Central memory CD4-positive, alpha-beta T cell (primary cell): Measurements from ENCODE around the gene KRT86.
"Not testable (repeated sequence)": the region's sequence is repeated elsewhere in the genome, so short reads cannot be mapped to it uniquely, and the experiment has no call there.

Experiments
- DNase-seq: peaks from one replicate; pipeline ENCODE4 v3.0.0; 2022

Gene KRT86

DNA sequence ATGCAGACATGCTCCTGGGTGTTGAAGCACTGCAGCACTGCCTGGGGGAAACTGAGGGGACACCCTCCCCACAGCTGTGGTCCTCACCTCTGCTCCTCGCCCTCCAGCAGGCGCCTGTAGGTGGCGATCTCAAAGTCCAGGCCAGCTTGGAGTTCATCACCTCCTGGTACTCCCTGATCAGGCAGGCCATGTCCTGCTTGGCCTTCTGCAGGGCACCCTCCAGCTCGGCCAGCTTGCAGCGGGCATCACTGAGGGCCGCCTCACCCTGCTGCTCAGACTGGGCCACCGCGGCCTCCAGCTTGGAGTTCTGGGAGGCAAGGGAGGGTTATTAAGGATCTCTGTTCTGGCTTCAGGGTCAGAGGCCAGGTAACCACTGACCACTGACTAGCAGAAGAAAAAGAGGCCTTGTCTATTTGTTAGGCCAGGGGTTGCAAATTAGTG is 22.2 kb upstream of the KRT86 start:
- not testable (repeated sequence) for DNase-seq

DNA sequence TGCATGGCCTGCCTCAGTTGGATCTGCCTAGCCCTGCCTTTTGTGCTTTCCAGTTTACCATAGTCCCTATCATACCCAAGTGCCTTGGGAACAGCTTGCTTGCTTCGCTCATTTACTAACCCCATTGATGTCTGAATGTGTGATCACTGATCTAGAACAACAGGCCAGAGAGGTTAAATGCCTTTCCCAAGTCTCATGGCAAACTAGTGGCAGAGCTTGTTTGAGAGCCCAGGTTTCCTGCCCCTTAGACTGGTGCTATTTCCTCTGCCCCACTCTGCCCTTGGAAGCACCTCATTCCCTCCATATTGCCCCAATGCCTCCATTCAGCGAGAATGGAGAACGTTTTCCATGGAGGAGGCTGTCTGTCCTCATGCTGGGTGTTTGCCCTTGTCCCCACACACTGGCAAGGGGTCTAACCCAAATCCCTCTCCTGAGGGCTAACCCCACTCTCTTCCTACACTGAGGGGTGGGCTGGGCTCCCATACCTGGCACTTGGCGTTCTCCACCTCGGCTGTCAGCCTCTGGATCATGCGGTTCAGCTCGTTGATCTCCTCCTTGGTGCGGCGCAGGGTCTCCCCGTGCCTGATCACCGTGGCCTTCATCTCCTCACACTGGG is 21.6 kb upstream of the KRT86 start:
- DNase-seq, result no peak

DNA sequence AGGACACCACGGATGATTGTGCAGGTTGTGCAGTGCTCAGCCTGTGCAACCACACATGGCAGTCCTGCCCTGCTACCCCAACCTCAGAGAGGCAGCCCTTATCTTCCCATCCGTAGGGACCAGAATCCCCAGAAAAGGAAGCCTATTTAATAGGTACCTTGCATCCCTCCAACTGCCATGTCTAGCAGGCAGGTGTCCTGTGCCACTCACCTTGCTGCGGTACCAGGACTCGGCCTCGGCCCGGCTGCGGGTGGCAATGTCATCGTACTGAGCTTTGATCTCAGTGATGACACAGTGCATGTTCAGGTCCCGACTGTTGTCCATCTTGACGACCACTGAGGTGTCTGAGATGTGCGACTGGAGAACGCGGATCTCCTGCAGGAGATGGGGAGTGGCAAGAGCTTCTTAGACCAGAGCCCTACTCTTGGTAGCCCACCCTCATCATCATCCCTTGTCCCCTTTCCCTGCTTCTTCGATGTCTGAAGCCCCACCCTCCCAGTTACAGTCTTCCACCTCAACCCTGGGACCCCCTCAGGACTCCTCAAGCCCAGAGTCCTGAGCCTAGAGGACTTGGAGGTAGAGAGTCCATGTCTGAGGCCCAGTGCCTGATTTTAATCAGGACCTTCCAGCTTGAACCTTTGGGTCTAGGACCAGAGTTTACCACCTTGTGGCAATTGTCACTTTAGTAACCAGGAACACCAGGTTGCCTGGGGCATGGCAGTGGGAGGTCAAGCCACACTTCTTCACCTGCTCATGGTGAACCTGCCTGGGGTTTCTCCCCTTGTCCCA is 20.9 kb upstream of the KRT86 start:
- DNase-seq, result no peak

DNA sequence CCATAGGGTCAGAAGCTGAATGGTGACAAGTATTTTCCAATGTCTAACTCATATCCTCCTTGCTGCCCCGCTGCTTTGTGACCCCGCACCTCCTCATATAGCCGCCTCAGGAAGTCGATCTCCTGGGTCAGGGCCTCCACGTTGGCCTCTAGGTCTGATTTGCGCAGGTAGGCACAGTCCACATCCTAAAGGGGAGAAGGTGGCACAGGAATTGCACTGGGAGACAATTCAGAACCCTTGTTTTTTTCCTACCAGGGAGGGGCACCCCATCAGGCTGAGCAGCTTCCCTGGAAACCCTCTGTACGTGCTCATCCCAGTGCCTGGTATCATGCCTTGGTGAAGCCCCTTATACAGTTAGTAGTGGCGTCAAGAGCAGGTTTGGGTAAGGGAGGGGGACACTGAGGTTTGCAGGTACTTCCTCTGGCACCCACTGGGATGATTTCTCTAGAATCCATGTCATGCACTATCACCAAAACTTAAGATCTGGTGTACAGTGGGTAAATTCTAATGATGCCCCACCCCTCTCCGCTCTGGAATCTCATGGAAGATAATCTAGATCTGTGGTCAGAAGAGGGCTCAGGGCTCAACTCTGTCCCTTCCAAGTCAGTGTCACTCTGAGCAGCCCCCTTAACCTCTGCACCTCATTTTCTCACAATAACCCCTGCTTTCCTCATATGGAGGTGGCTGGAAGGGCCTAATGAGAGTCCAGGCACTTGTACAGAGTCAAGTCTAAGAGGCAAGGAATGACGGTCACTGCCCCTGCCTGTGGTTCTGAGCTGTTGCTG is 20.1 kb upstream of the KRT86 start:
- DNase-seq, result no peak

DNA sequence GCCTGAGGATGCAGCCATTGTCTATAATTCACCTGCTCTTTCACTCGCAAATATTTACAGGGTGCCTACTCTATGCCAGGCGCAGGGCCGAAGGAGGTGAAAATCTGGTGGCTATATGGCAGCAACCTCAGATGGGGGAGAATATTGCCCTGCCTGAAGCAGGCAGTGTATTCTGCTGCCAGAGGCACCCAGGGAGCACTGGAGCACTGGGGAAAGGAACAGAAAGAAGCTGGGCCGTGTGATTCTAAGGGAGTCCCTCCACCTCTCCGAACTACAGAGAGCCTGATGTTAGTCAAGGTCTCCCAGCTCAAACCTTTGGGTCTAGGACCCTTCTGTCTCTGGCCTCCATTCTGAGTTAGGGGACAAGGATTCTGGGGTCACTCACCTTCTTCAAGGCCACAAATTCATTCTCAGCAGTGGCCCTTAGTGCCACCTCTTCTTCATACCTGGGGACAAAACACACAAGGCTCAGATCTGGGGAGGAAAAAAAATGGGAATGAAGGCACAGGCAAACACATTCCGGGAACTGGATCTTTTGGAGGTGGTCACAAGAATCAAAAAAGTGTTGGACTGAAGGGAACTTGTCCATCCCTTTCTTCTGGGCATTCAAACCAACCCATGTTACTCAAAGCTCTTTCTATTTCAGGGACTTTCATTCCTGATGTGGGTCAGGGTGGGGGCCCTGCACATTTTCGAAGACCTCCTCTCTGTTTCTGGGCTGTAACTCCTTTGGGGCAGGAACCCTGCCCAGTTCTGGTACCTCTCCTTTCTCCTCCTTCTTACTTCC is 19.3 kb upstream of the KRT86 start:
- no peak for DNase-seq

DNA sequence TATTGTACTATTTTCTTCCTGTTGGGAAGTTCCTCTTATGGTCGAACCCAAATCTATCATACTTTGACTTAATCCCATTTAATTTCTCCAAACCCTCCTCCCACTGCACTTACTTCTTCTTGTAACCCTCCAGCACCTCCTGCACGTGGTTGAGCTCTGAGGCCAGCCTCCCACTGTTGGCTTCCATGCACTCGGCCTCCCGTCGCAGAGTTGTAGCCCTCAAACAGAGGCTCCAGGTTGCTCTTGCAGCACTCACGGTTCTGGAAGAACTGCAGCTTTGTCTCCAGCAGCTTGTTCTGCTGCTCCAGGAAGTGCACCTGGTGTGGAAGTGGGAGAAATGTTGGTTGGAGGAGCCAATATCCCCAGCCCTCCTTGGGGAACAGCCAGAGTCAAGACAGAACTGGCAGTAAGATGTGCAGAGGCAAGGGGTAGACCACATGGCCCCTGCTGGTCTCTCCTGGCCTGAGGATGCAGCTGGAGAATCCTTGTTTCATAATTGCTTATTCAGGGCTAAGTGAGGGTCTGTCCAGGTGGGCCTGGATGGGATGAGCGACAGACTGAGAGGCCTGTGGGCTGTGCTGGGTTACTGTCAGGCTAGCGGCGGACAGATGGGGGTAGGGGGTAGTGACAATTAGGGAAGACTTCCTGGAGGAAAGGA is 18.4 kb upstream of the KRT86 start:
- DNase-seq, result no peak

DNA sequence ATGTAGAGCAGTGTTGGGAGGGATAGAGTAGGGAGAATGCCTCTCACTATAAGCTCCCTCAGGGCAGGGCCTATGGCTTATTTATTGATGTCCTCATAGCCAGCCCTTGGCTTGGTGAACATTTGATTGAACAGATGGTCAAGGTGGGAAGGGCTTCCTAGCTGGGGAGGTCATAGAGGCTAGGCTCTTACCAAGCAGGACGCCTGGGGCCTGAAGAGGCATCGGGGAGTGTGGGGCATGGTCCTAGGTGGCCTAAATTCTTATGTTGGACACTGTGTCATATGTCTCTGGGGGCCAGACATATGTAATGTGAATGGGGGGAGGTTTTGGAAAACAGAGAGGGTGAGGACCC is 17.9 kb upstream of the KRT86 start:
- no peak for DNase-seq

DNA sequence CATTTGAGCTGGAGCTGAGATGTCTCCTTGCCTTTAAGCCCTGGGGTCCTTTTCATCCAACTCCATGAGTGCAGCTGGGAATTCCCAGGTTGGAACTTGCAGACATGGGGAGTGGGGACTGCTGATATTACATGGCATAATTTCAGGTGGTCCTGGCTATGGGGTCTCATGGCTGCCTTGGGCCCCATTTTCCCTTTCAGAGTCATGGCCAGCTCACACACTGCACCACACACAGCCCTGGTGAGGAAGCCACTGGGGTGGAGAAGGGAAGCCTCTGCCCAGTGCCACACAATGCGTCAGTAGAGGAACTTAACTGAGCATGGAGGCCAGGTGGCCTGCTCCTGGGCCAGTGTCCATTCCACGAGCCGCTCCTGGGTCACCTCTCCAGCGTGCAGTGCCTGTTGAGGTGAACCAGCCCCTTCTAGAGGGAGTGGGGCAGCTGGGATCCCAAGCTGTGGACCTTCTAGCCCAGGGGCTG is 17.3 kb upstream of the KRT86 start:
- DNase-seq, result no peak

DNA sequence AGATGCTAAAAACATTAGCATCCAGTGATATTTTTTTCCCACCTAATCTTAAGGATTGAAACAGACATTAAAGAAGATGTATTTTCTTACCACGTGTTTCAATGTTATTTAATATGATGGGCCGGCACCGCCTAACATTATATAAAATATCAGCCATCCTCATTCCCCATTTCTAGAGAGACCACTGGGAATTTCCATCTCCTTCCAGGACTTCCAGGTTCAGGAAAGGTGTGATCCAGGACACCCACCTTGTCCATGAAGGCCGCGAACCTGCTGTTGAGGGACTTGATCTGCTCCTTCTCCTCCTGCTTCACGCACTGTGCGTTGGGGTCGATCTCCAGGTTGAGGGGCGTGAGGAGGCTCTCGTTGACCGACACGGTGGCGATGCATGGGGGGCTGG is 16.5 kb upstream of the KRT86 start:
- DNase-seq, result not testable (repeated sequence)

DNA sequence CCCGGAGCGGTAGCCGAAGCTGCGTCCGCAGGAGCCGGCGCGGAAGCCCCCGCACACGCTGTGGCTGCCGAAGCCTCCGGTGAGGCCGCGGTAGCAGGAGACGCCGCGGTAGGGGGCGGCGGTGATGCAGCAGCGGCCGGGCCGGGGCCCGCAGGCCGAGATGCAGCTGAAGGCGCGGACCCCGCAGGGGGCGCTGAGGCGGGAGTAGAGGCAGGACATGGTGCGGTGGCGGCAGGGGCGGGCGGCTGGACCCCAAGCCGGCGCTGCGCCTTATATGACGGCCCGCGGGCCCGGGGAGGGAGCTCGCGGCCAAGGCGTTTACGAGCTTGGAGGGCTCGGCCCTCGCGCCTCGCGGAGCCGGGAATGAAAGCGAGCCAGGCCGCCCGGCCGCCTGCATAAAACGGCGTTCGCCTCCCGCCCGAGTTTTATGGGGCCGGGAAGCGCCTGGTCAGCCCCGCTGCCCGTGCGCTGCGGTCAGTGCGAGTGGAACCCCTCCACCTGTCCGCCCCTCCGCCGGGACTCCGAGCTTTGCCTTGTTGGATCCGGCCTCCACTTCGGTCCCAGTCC is 16.0 kb upstream of the KRT86 start:
- DNase-seq, result no peak

DNA sequence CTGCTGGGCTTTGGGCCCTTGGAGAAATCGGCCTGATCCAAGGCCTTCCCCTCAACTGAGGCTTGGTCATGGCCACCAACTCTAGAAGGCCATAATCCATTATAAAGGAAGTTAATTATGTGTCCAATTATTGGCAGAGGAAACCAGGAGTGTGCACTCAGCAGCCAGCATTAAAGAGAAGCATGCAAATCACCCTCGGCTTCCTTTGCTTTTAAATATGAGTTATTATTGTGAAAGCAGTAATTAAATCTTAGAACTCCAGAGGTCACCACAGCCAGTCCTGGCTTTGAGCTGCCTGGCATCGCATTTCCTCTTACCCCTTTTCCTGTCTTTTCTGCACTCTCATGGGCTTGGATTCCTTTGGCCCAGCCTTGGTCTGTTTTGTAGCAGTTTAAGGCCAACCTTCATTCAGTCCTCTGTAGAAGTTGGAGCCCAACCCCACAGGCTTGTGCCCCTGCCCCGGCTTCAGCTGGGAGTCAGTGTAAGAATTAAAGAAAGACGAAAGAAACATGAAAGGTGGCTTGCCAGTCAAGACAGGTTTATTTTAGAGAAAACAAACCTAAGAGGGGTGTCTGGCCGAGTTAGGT is 14.7 kb upstream of the KRT86 start:
- DNase-seq, result no peak

DNA sequence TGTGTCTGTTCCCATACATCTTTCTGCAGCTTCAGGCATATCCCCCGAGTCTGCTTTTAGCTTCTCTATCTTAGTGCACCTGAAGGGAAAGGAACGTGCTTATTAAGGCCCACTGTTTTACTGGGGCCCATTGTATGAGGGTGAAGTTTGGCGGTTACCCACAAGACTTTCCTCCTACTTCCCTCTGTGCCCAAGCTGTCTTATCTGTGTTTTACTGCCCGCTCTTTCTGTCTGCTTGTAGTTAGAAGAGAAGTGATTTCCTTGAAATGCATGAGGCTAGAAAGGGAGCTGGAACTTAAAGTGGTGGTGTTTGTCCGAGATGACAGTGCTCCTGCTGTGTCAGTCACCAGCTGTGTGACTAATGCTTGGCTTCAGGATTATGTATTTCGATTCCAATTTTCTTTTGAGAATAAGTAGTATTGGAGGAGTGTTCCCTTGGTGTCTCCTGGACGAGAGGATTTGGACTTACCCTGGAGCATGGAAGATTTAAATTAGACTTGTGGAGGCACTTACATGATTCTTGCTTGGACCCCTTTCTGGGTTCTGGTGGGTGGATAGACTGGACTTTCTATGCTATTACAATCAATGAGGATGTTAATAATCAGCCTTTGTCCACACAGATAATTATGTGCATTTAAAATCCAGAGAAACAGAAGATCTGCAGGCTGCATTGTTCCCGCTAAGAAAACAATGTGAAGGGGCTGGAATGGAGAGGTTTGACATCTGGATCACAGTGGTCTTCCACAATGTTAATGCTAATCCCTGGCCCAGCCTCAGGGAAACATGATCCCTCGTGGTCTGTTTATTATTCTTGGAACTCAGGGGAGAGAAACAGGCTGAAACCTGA is 13.9 kb upstream of the KRT86 start:
- DNase-seq, result no peak

DNA sequence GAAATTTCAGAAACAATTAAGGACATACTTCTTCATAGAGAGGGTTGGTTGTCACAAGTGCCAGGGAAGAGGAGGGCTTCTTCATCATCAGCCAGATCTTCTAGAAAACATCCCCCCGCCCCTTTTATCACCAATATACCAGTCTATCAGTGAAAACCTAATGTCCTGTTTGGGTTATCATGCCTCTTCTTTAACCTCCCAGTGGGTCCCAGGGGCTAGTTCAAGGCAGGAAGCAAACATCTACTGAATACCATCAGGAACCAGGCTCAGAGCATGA is 13.3 kb upstream of the KRT86 start:
- DNase-seq, result no peak

DNA sequence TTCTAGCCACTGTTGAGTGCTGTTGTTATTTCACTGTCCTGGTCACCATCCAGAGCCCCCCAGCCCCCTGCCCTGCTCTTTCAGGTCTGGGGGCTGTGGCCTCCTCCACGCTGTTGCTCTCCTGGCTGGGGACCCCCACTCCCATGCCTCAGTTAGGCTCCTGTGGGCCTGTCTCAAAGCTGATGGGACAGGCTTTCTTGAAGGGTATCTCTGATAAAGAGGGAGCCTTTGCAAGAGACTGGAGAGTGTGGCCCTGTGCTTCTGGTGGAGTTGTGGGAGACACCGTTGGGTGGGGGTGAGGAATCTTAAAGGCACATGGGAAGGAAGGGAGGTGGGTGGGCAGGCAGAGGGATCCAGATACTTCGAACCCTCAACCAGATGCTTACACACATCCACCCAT is 12.2 kb upstream of the KRT86 start:
- no peak for DNase-seq

DNA sequence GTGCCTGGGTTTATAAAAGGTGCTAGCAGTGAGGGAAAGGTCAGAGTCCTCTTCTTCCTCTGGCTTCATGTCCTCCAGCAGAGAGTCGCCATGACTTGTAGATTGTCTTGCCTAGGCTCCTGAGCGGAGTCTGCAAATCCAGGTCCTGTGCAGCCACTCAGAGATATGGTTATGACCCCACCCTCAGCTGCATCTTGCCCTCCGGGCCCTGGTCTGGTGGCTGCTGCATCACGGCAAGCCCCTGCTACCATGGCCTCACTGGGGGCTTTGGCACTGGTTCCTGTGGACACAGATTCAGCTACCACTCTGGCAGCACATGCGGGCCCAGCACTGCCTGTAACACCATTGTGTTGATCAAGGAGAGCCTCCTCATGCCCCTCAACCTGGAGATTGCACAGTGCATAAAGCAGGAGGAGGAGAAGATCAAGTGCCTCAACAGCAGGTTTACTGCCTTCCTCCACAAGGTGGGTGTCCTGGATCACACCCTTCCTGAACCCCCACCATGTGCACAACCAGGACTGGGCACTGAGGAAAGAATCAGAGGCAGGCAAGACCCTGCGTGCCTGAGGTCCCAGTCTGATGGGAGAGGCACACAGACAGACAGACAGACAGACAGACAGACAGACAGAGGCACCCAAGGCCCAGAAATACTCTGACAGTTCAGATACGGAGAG is 10.5 kb upstream of the KRT86 start:
- DNase-seq, result no peak

DNA sequence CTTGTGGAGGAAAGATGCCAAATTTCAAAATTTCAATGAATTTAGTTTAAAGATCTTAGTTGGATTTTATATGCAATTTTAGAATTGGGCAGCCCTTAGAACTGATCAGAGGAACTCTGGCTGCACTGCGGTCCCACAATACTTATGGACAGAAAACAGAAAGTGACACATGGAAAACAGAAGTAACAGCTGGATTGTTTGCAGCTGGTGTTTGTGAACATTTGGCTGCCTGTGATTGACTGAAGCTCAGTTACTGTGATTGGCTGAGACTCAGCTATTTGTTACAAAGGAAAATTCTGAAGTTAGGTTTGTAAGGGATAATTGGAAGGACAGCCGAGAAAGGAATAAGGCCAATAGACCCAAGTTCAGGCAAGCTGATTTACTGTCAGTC is 10.0 kb upstream of the KRT86 start:
- DNase-seq, result no peak

DNA sequence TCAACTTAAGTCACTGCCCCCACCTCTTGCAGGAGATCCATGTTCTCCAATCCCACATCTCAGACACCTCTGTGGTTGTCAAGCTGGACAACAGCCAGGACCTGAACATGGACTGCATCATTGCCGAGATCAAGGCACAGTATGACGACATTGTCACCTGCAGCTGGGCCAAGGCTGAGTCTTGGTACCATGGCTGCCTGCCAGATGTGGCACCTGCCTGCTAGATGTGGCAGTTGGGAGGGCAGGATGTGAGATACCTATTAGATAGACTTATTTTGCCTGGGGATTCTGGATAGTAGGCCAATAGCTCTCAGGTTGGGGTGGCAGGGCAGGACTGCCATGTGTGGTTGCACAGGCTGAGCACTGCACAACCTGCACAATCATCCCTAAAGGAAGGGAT is 7.9 kb upstream of the KRT86 start:
- no peak for DNase-seq

DNA sequence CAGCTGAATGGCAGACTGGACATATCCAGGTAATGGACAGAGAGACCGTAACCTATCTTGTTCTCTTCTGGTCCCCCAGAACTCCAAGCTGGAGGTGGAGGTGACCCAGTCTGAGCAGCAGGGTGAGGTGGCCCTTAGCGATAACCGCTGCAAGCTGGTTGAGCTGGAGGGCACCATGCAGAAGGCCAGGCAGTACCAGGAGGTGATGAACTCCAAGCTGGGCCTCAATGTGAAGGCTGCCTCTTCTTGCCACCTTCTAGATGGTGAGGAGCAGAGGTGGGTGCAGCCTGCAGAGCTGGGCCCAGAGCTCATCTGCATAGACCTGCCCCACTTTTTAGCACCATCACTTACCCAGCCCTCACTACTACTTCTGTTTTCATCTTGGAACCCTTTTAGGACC is 7.2 kb upstream of the KRT86 start:
- no peak for DNase-seq

DNA sequence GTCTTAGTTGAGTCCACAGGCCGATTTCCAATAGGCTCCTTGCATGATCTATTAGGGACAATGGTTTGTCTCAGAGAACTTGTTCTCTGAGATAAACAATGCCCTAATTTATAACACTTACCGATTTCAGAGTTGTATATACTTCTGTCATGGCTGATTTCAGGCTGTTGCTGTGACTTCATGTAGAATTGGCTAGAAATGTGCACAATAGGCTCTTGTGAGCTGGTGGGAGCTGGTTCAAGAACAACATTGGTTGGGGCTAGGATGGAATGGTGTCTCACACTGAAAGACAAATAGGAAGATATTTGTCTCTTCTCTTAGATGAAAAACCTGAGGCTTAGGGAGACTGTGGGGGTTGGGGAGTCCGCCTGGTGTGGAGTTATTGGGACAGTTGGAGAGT is 6.7 kb upstream of the KRT86 start:
- no peak for DNase-seq

DNA sequence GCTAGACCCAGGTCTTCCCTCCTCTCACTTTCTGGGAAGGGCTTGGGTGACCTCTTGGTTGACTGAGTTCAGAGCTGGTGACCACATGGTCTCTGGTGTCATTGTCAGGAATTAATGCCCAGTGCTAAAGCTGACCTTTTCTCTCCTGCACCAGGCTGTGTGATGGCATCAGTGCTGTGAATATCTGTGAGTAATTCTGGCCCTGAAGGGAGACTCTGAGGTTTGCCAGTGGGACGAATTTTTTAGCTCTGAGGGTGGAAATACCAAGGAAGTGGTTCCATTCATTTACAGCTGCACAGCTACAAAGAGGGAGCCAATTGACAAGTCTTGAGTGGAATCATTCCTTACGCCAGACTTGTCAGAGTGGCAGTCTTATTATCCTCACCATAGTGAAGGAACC is 6.2 kb upstream of the KRT86 start:
- DNase-seq, result no peak
